ENCODE measurements around the gene TMC7. TPM values are rescaled to one million over a fixed set of nuclear protein-coding genes. Genes with fewer than 3 reads are reported as not detected.

Gene TMC7
- total and polyA plus RNA-seq, 2 of the 8 experiments (the other 6 are each of a cell fraction or from before 2014, with no cell fraction given): 2.3 to 2.6 TPM

- Histone ChIP-seq H4K91ac (replicated peaks; ENCODE audit: insufficient read length, low read length) (no peak overlapping the region), H3K4me2 (ENCODE audit: insufficient read depth in 1 of 2, low read depth in 2 of 2, low read length in 2 of 2) (no peak overlapping the region), H3K79me2 (ENCODE audit: control insufficient read depth in 1 of 2, insufficient read depth in 2 of 2, low read length in 2 of 2) (no peaks in the 10 kb centered on the region), H3K9me3 (ENCODE audit: insufficient read depth in 2 of 2, low read depth in 1 of 2, low read length in 1 of 2) (peaks cover 0 to 3% of the 10 kb centered on the region in 2 experiments; a peak in 1 of 4 replicates), H3K18ac (ENCODE audit: extremely low read depth, low read length) (no peak overlapping the region), H2AK5ac (ENCODE audit: low read depth, low read length) (no peak overlapping the region), H2BK15ac (ENCODE audit: low read length) (no peak overlapping the region), H2BK20ac (ENCODE audit: low read length) (no peak overlapping the region), H2BK12ac (ENCODE audit: low read depth, low read length) (no peak overlapping the region), H3K56ac (replicated peaks; ENCODE audit: insufficient read length, low read depth, low read length) (no peak overlapping the region), H3K9ac (replicated peaks in 1 of 4; ENCODE audit: extremely low read depth in 1 of 4, low read depth in 3 of 4, low read length in 3 of 4) (no peak overlapping the region), H3K36me3 (ENCODE audit: control insufficient read depth in 2 of 4, insufficient read depth in 4 of 4, low read length in 3 of 4) (peaks cover 0 to 3% (median 0%) of the 10 kb centered on the region in 4 experiments; a peak in 1 of 8 replicates), H2BK120ac (replicated peaks; ENCODE audit: low read depth, low read length) (no peak overlapping the region), H3K14ac (ENCODE audit: insufficient read length) (no peak overlapping the region), H2BK5ac (ENCODE audit: low read depth, low read length) (no peak overlapping the region), H4K20me1 (replicated peaks in 1 of 2; ENCODE audit: control insufficient read depth in 1 of 2, insufficient read depth in 2 of 2, low read length in 2 of 2) (no peaks in the 10 kb centered on the region), H3K79me1 (ENCODE audit: low read depth, low read length) (no peaks in the 10 kb centered on the region), H4K5ac (ENCODE audit: insufficient read length, low read depth, low read length) (no peak overlapping the region), H3K4me1 (replicated peaks in 1 of 4; ENCODE audit: control insufficient read depth in 3 of 4, insufficient read depth in 4 of 4, low read length in 3 of 4) (peaks cover 4 to 12% (median 6%) of the 10 kb centered on the region in 4 experiments), H3K23ac (ENCODE audit: insufficient read length) (no peak overlapping the region), H3K4me3 (ENCODE audit: extremely low read depth in 1 of 4, insufficient read depth in 2 of 4, low read depth in 3 of 4, low read length in 4 of 4) (no peak overlapping the region), H3K27ac (ENCODE audit: low read depth, low read length) (no peak overlapping the region), H2AFZ (ENCODE audit: low read length) (no peak overlapping the region), H3K27me3 (replicated peaks in 1 of 4; ENCODE audit: control insufficient read depth in 3 of 4, extremely low read depth in 1 of 4, insufficient read depth in 3 of 4, low read length in 3 of 4) (peaks cover 14 to 30% (median 27%) of the 10 kb centered on the region in 4 experiments), H3K23me2 (ENCODE audit: low read depth, low read length) (peaks cover 5% of the 10 kb centered on the region; the same call in 1 of the 2 replicates), H4K8ac (ENCODE audit: extremely low read depth, insufficient read depth, low read length) (no peak overlapping the region), H3K4ac (replicated peaks; ENCODE audit: insufficient read length, low read depth, low read length) (no peak overlapping the region)
- WGBS, 2 experiments (ENCODE audit: extremely low coverage in 1 of 2, insufficient coverage in 1 of 2, insufficient read length in 1 of 2, insufficient replicate concordance in 2 of 2, low coverage in 1 of 2, low lambda C conversion rate in 2 of 2, missing lambda C conversion rate in 1 of 2): 93% methylated on average over 2 of the region's 2 CpGs; no CpG with 5 or more reads in 1 of the 2 experiments
- CTCF ChIA-PET (ENCODE audit: partially characterized antibody): interaction anchor here (0.6 to 1.4 kb wide), 7 partner anchors 11 to 278 kb away, joined by 3 to 6 read pairs (median 4); no protein-coding TSS in a partner anchor
- DNase-seq (ENCODE audit: low read depth in 1 of 2, low spot score in 2 of 2) (no peak), FAIRE-seq (no peak)
- POLR2A ChIA-PET (ENCODE audit: partially characterized antibody): interaction anchor here (0.9 kb wide), 1 partner anchor 14 kb away, joined by 3 read pairs; no protein-coding TSS in a partner anchor
- TF ChIP-seq KDM5A (IDR thresholded peaks at IDR 0.05; ENCODE audit: low read length): no peak
- no peak for TF ChIP-seq POU5F1 (IDR thresholded peaks at IDR 0.05; ENCODE audit: low read depth, low read length)
- TF ChIP-seq CEBPB (IDR thresholded peaks at IDR 0.05; ENCODE audit: low read depth, low read length): no peak
- TF ChIP-seq MAFK (IDR thresholded peaks at IDR 0.05; ENCODE audit: low read depth, low read length): no peak
These were observed 128.3 kb downstream of the TMC7 start for GRCh38 chr16:19112099-19112407.

Small RNA genes within 50 kb of the gene (small RNA-seq; reads per million reads assigned to genes)
- gene RNU6-1340P (ENCODE audit: insufficient read depth): not detected

Other genes with a start within 250 kb of the TMC7 start
- 1,784 TPM in 2 replicates for gene RPS15A, start 193.6 kb upstream of the TMC7 start, total RNA-seq (2021; fragmentation: NEBNext Ultra II Directional; extraction: Animal tissue kit (Norgen Biotek cat#: 25700))
- 3,630 and 5,666 TPM in 2 replicates for gene RPS15A, start 193.6 kb upstream of the TMC7 start, polyA plus RNA-seq (2011; rRNA removed)
- gene ARL6IP1, start 182.4 kb upstream of the TMC7 start, total RNA-seq (2021; fragmentation: NEBNext Ultra II Directional; extraction: Animal tissue kit (Norgen Biotek cat#: 25700)): 154 and 162 TPM in 2 replicates
- 112 and 170 TPM in 2 replicates for gene ARL6IP1, start 182.4 kb upstream of the TMC7 start, polyA plus RNA-seq (2011; rRNA removed)
- 90.6 and 91.6 TPM in 2 replicates for gene SMG1, start 57.5 kb upstream of the TMC7 start, total RNA-seq (2021; fragmentation: NEBNext Ultra II Directional; extraction: Animal tissue kit (Norgen Biotek cat#: 25700))
- gene SMG1, start 57.5 kb upstream of the TMC7 start, polyA plus RNA-seq (2011; rRNA removed): 12.8 and 14.9 TPM in 2 replicates
- gene COQ7, start 83.7 kb downstream of the TMC7 start, total RNA-seq (2021; fragmentation: NEBNext Ultra II Directional; extraction: Animal tissue kit (Norgen Biotek cat#: 25700)): 15.2 and 17.7 TPM in 2 replicates
- 7.1 and 10.4 TPM in 2 replicates for gene COQ7, start 83.7 kb downstream of the TMC7 start, polyA plus RNA-seq (2011; rRNA removed)
- gene ITPRIPL2, start 130.0 kb downstream of the TMC7 start, total RNA-seq (2021; fragmentation: NEBNext Ultra II Directional; extraction: Animal tissue kit (Norgen Biotek cat#: 25700)): 3.3 and 3.4 TPM in 2 replicates
- 1.1 and 1.8 TPM in 2 replicates for gene ITPRIPL2, start 130.0 kb downstream of the TMC7 start, polyA plus RNA-seq (2011; rRNA removed)
- 5.6 and 5.8 TPM in 2 replicates for gene SYT17, start 184.3 kb downstream of the TMC7 start, total RNA-seq (2021; fragmentation: NEBNext Ultra II Directional; extraction: Animal tissue kit (Norgen Biotek cat#: 25700))
- 18.1 and 26.6 TPM in 2 replicates for gene SYT17, start 184.3 kb downstream of the TMC7 start, polyA plus RNA-seq (2011; rRNA removed)

Measured in H1 (cell line).